CD8-positive, alpha-beta memory T cell (primary cell): Measurements from ENCODE around the gene CNGA2. TPM values are rescaled to one million over a fixed set of nuclear protein-coding genes. Genes with fewer than 3 reads are reported as not detected.

ENCODE experiments used
- CTCF ChIA-PET: fragments of 350-600 bp; sonication (Branson Sonifier 250); formaldehyde crosslinking; loops from one replicate; lab custom pipeline; 2021; ENCODE audit warnings: antibody characterized with exemption; lab: Charles Lee
- POLR2A ChIA-PET: fragments of 350-600 bp; sonication (Branson Sonifier 250); formaldehyde crosslinking; loops from one replicate; lab custom pipeline; 2021; ENCODE audit warnings: antibody characterized with exemption; lab: Charles Lee
- DNase-seq, 5 donors: peaks; one replicate each; pipeline versions ENCODE4 v3.0.0 to v3.0.0-alpha.2; 2020 to 2022; ENCODE audit warnings: mixed read lengths in 1 of 5
- H3K27ac ChIP-seq: one replicate; pipeline ENCODE4 v1.7.0; 2013; ENCODE audit warnings: low read depth, mild to moderate bottlenecking, low read length, moderate library complexity
- H3K27me3 ChIP-seq: 2 replicates; pipeline ENCODE4 v1.7.0; 2013; ENCODE audit warnings: low read length, mild to moderate bottlenecking; ENCODE audit not compliant: insufficient read depth, poor library complexity, severe bottlenecking
- H3K36me3 ChIP-seq: 2 replicates; pipeline ENCODE4 v1.7.0; 2013; ENCODE audit warnings: mild to moderate bottlenecking, low read length, moderate library complexity; ENCODE audit not compliant: insufficient read depth
- H3K4me1 ChIP-seq: 2 replicates; pipeline ENCODE4 v1.7.0; 2013; ENCODE audit warnings: mild to moderate bottlenecking, low read length, moderate library complexity; ENCODE audit not compliant: insufficient read depth
- H3K4me3 ChIP-seq: 2 replicates; pipeline ENCODE4 v1.7.0; 2013; ENCODE audit warnings: mild to moderate bottlenecking, low read length
- H3K9me3 ChIP-seq: 2 replicates; pipeline ENCODE4 v1.7.0; 2013; ENCODE audit warnings: mild to moderate bottlenecking, low read length
- H3K27ac Mint-ChIP-seq, 8 donors: one replicate each; pipeline ENCODE4 v1.8.0; 2020 to 2021; ENCODE audit warnings: mixed read lengths in 8 of 8, mild to moderate bottlenecking in 6 of 8, inconsistent platforms in 3 of 8, moderate library complexity in 3 of 8
- H3K27me3 Mint-ChIP-seq, 2 donors: one replicate each; pipeline ENCODE4 v1.8.0; 2020 to 2021; ENCODE audit warnings: mixed read lengths in 2 of 2, mild to moderate bottlenecking in 1 of 2, moderate library complexity in 1 of 2
- H3K36me3 Mint-ChIP-seq, 3 donors: one replicate each; pipeline ENCODE4 v1.8.0; 2020 to 2021; ENCODE audit warnings: mixed read lengths in 3 of 3, inconsistent platforms in 1 of 3, mild to moderate bottlenecking in 1 of 3
- H3K4me1 Mint-ChIP-seq, 3 donors: one replicate each; pipeline ENCODE4 v1.8.0; 2020 to 2021; ENCODE audit warnings: mixed read lengths in 3 of 3, inconsistent platforms in 1 of 3, mild to moderate bottlenecking in 1 of 3
- H3K4me3 Mint-ChIP-seq, 7 donors: one replicate each; pipeline ENCODE4 v1.8.0; 2020 to 2021; ENCODE audit warnings: mixed read lengths in 7 of 7, mild to moderate bottlenecking in 6 of 7, moderate library complexity in 4 of 7, inconsistent platforms in 2 of 7
- H3K9me3 Mint-ChIP-seq, 5 donors: one replicate each; pipeline ENCODE4 v1.8.0; 2020 to 2022; ENCODE audit warnings: mixed read lengths in 5 of 5, mild to moderate bottlenecking in 3 of 5, moderate library complexity in 2 of 5, inconsistent platforms in 1 of 5
- polyA plus RNA-seq: library from polyadenylated mRNA; unstranded; fragments of 300-500 nt; fragmentation: Illumina TruSeq; gene quantifications from one replicate; pipeline ENCODE4 v1.2.3, GENCODE V29; 2021
- total RNA-seq, 2 experiments: library from RNA; stranded (reverse); gene quantifications; one replicate each; pipeline ENCODE4 v1.2.3, GENCODE V29; 2021

Gene CNGA2
- total and polyA plus RNA-seq, 3 experiments from 2014 or later, result not detected

DNA sequence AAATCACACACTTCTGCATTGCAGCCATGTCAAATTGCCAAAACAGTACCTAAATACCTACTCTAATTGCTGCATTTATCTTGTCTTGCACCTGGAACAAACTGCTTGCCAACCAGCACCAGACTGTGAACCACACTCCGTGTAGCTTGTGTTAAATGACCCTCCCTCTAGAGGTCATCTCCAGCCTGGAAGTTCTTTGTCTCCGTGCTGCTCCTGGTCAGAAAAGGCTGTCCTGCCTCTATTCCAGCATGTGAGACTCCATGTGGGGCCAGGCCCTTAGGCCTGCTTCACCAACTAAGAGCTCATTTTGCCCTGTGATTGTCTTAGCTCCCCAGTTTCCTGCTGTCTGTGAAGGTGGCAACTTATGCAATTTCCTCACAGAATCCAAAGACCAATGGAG, 28.3 kb downstream of the CNGA2 start:
- ChIA-PET POLR2A (no interaction called here), CTCF (no interaction called here)
- no peaks in the 10 kb centered on the region for H3K36me3 ChIP-seq
- no peaks in the 10 kb centered on the region for H3K9me3 ChIP-seq
- Mint-ChIP-seq H3K4me3 (no peak overlapping the region), H3K27me3 (peaks cover 6 to 9% of the 10 kb centered on the region in 2 donors), H3K9me3 (peaks cover 0 to 2% (median 0%) of the 10 kb centered on the region in 5 donors), H3K36me3 (no peaks in the 10 kb centered on the region), H3K27ac (no peak overlapping the region), H3K4me1 (no peaks in the 10 kb centered on the region)
- no peaks in the 10 kb centered on the region for H3K4me1 ChIP-seq
- H3K27ac ChIP-seq, result no peak overlapping the region
- no peaks in the 10 kb centered on the region for H3K27me3 ChIP-seq
- DNase-seq, result no peak
- H3K4me3 ChIP-seq, result no peak overlapping the region

DNA sequence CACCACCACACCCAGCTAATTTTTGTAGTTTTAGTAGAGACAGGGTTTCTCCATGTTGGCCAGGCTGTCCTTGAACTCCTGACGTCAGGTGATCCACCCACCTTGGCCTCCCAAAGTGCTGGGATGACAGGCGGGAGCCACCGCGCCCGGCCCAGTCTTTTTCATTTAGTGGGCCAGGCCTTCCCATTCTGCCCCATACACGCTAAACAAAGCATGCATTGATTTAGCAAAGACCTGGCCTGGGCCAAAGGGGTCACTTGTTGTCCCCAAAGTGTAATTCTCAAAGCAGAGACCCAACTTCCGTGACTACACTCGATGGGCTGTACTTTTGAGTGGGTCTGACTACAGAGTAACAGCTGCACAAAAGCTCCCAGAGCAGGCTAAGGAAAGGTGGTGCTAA, 29.2 kb downstream of the CNGA2 start:
- H3K4me1 ChIP-seq, result no peaks in the 10 kb centered on the region
- no peaks in the 10 kb centered on the region for H3K36me3 Mint-ChIP-seq
- peaks cover 6 to 9% of the 10 kb centered on the region in 2 donors for H3K27me3 Mint-ChIP-seq
- no peaks in the 10 kb centered on the region for H3K36me3 ChIP-seq
- POLR2A ChIA-PET, result no interaction called here
- no peak for DNase-seq
- no peaks in the 10 kb centered on the region for H3K9me3 ChIP-seq
- no peak overlapping the region for H3K4me3 ChIP-seq
- no peaks in the 10 kb centered on the region for H3K27me3 ChIP-seq
- no peak overlapping the region for H3K27ac ChIP-seq
- no peak overlapping the region for H3K27ac Mint-ChIP-seq
- no peak overlapping the region for H3K4me3 Mint-ChIP-seq
- CTCF ChIA-PET, result no interaction called here
- H3K9me3 Mint-ChIP-seq, result peaks cover 0 to 2% (median 0%) of the 10 kb centered on the region in 5 donors
- no peaks in the 10 kb centered on the region for H3K4me1 Mint-ChIP-seq

DNA sequence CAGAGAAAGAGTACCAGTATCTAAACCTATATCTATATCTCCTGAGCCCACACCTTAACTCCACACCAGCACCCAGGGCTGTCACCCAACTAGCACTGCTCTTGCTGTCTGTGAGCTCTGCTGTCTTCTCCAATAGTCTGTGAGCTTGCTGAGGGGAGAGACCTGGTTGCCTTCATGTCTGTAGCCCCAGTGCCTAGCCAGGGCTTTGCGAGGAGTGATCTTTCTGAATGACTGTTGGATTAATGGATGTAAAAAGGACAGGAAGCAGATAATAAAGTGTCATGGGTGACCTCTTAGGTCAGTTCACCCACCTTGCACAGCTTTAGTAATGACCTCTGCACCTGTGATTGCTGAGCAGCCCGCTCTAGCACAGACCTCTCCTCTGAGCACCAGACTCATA, 30.5 kb downstream of the CNGA2 start:
- ChIA-PET CTCF (no interaction called here), POLR2A (no interaction called here)
- no peaks in the 10 kb centered on the region for H3K4me1 Mint-ChIP-seq
- no peak overlapping the region for H3K27ac Mint-ChIP-seq
- H3K4me3 Mint-ChIP-seq, result no peak overlapping the region
- H3K27me3 Mint-ChIP-seq, result peaks cover 6 to 9% of the 10 kb centered on the region in 2 donors
- no peak overlapping the region for H3K4me3 ChIP-seq
- DNase-seq, result no peak
- no peaks in the 10 kb centered on the region for H3K9me3 ChIP-seq
- H3K27me3 ChIP-seq, result no peaks in the 10 kb centered on the region
- H3K4me1 ChIP-seq, result no peaks in the 10 kb centered on the region
- H3K36me3 Mint-ChIP-seq, result no peaks in the 10 kb centered on the region
- H3K36me3 ChIP-seq, result no peaks in the 10 kb centered on the region
- H3K27ac ChIP-seq, result no peak overlapping the region
- H3K9me3 Mint-ChIP-seq, result peaks cover 0 to 2% (median 0%) of the 10 kb centered on the region in 5 donors

DNA sequence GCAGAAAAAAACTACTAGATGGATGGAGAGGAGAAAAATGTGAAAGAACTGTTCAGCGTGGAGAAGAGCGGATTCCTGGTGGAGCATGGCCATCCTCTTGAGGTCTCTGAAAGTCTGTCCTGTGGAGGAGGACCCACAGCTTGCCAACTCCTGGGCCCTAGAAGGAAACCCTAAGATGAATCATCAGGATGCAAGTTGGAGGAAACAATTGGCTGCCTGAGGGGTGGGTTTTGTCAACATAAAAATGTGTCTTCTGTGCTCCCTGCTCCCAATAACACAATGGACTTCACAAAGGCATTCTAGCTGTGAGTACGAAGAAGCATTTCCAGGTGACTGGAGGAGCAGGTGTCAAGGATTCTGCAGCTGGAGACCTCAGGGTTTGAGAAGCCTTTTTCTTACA, 37.2 kb downstream of the CNGA2 start:
- Histone ChIP-seq H3K4me1 (no peaks in the 10 kb centered on the region), H3K27ac (no peak overlapping the region), H3K9me3 (no peaks in the 10 kb centered on the region), H3K4me3 (no peak overlapping the region), H3K27me3 (no peaks in the 10 kb centered on the region), H3K36me3 (no peaks in the 10 kb centered on the region)
- DNase-seq, result no peak
- no peaks in the 10 kb centered on the region for H3K4me1 Mint-ChIP-seq
- no peaks in the 10 kb centered on the region for H3K36me3 Mint-ChIP-seq
- H3K9me3 Mint-ChIP-seq, result peaks cover 0 to 2% (median 0%) of the 10 kb centered on the region in 5 donors
- CTCF ChIA-PET, result no interaction called here
- H3K27ac Mint-ChIP-seq, result no peak overlapping the region
- POLR2A ChIA-PET, result no interaction called here
- no peak overlapping the region for H3K4me3 Mint-ChIP-seq
- H3K27me3 Mint-ChIP-seq, result peaks cover 0 to 7% of the 10 kb centered on the region in 2 donors

DNA sequence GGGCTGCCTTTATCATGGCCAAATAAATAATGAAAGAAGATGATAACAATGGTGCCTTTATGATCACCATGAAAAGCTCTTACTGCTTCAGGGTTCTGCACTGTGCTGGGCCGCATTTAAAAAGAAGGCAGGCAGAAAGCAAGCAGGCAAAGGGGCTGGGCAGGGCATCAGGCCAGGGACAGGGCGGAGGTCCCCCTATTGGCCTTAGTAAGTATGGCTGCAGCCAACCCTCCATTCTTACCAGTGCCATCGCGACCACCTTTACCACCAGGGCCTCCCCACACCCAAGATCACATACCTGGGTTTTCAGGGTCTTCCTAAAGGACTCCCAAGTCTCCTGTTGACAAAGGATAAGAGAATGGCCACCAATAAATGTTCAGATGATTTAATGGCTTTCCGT, 38.9 kb downstream of the CNGA2 start:
- no peaks in the 10 kb centered on the region for H3K36me3 ChIP-seq
- no peaks in the 10 kb centered on the region for H3K36me3 Mint-ChIP-seq
- H3K27me3 ChIP-seq, result no peaks in the 10 kb centered on the region
- H3K4me1 ChIP-seq, result no peaks in the 10 kb centered on the region
- ChIA-PET POLR2A (no interaction called here), CTCF (no interaction called here)
- no peak for DNase-seq
- H3K27ac Mint-ChIP-seq, result no peak overlapping the region
- no peak overlapping the region for H3K4me3 ChIP-seq
- H3K27ac ChIP-seq, result no peak overlapping the region
- H3K4me1 Mint-ChIP-seq, result no peaks in the 10 kb centered on the region
- H3K9me3 Mint-ChIP-seq, result no peaks in the 10 kb centered on the region
- H3K27me3 Mint-ChIP-seq, result peaks cover 0 to 3% of the 10 kb centered on the region in 2 donors
- no peak overlapping the region for H3K4me3 Mint-ChIP-seq
- H3K9me3 ChIP-seq, result no peaks in the 10 kb centered on the region

DNA sequence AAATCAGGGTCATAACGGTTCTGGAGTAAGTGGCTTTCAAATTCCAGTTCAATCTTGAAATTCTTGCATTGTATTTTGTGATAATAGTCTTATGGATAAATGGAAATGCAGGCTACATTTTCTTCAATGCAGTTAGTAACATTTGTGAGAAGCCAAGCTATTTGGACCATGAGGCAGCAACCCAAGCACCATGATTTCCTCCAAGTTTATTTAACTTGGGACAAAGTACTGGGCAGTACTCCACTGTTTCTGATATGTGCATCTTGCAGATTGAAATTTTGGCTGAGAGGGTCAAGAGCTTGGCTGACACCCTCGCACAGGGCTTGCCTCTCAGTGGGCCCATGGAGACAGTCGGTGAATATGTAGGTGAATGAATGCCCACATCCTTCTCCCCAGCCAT, 39.9 kb downstream of the CNGA2 start:
- no peak overlapping the region for H3K27ac Mint-ChIP-seq
- DNase-seq, result no peak
- H3K36me3 ChIP-seq, result no peaks in the 10 kb centered on the region
- no peaks in the 10 kb centered on the region for H3K4me1 ChIP-seq
- H3K4me3 ChIP-seq, result no peak overlapping the region
- peaks cover 0 to 3% of the 10 kb centered on the region in 2 donors for H3K27me3 Mint-ChIP-seq
- no peaks in the 10 kb centered on the region for H3K9me3 Mint-ChIP-seq
- H3K9me3 ChIP-seq, result no peaks in the 10 kb centered on the region
- no peaks in the 10 kb centered on the region for H3K36me3 Mint-ChIP-seq
- ChIA-PET POLR2A (no interaction called here), CTCF (no interaction called here)
- no peaks in the 10 kb centered on the region for H3K27me3 ChIP-seq
- no peak overlapping the region for H3K4me3 Mint-ChIP-seq
- no peak overlapping the region for H3K27ac ChIP-seq
- no peaks in the 10 kb centered on the region for H3K4me1 Mint-ChIP-seq

DNA sequence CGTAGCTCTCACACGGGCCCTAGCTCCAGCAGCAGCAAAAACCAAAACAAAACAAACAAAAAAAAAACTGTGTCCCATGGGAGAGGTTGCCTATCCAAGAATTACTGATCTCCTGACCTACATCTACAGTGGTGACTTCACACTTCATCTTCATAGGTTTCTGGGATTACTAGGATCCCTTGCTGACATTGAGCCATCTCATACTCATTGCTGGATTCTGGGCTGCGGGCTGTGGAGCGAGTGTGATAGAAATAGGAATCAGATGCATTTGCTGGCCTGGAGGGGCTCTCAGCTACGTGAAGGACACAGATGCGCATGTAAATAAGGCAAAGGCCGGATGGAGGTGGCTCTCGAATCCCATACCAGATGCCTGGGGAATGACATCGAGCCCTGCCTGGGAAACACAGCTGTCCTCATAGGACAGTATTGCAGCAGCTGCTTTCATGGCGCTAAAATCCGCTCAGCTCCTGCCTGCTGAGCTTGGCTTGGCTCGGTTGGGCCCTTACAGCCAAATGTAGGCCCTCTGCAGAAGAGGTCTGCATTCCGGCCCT, 41.7 kb downstream of the CNGA2 start:
- no peak overlapping the region for H3K27ac Mint-ChIP-seq
- peaks cover 0 to 2% of the 10 kb centered on the region in 2 donors for H3K27me3 Mint-ChIP-seq
- no peaks in the 10 kb centered on the region for H3K9me3 ChIP-seq
- H3K36me3 Mint-ChIP-seq, result no peaks in the 10 kb centered on the region
- H3K4me3 ChIP-seq, result no peak overlapping the region
- H3K9me3 Mint-ChIP-seq, result no peaks in the 10 kb centered on the region
- no peak overlapping the region for H3K4me3 Mint-ChIP-seq
- ChIA-PET POLR2A (no interaction called here), CTCF (no interaction called here)
- no peaks in the 10 kb centered on the region for H3K4me1 ChIP-seq
- H3K27ac ChIP-seq, result no peak overlapping the region
- no peaks in the 10 kb centered on the region for H3K27me3 ChIP-seq
- H3K36me3 ChIP-seq, result no peaks in the 10 kb centered on the region
- H3K4me1 Mint-ChIP-seq, result no peaks in the 10 kb centered on the region
- no peak for DNase-seq

DNA sequence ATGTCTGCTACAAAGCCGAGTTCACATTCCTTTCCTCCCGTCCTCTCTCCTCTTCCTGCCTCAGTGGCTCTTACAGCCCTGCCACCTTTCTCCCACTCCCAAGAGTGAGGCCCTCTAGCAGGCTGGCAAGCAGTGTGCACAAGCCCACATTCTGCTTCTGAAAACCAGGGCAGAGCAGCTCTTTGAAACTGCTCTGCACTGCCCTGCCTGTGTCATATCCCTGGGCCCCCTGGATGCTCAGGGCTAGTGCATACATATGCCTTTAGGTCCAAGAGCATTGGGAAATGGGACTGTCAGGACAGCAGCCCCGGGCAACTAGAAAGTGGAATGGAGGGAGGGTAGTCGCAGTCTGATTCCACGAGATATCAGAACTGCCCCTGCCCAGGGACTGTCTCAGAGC, 42.4 kb downstream of the CNGA2 start:
- no peaks in the 10 kb centered on the region for H3K36me3 Mint-ChIP-seq
- CTCF ChIA-PET, result no interaction called here
- H3K9me3 Mint-ChIP-seq, result no peaks in the 10 kb centered on the region
- no peak overlapping the region for H3K4me3 ChIP-seq
- H3K4me1 Mint-ChIP-seq, result no peaks in the 10 kb centered on the region
- H3K4me3 Mint-ChIP-seq, result no peak overlapping the region
- peaks cover 0 to 2% of the 10 kb centered on the region in 2 donors for H3K27me3 Mint-ChIP-seq
- no peak for DNase-seq
- H3K27me3 ChIP-seq, result no peaks in the 10 kb centered on the region
- no peak overlapping the region for H3K27ac Mint-ChIP-seq
- no peaks in the 10 kb centered on the region for H3K4me1 ChIP-seq
- no peak overlapping the region for H3K27ac ChIP-seq
- POLR2A ChIA-PET, result no interaction called here
- no peaks in the 10 kb centered on the region for H3K36me3 ChIP-seq
- H3K9me3 ChIP-seq, result no peaks in the 10 kb centered on the region

DNA sequence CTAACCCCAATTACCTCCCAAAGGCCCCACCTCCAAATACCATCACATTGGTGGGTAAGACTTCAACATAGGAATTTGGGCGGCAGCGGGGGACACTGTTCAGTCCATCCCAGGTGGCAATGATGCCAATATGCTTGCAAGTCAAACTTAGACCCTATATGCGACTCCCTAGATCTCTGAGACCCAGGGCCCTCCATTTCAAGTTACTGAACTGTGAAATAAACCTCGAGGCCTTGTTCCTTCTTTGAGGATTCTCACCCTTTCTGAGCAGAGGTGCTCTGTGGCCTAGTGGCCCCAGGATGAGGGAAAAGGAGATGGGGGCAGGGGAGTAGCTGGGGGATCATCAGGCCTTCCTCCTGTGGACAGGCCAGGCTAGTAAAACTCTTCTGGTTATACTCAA, 44.7 kb downstream of the CNGA2 start:
- Histone ChIP-seq H3K27me3 (no peaks in the 10 kb centered on the region), H3K36me3 (no peaks in the 10 kb centered on the region), H3K9me3 (no peaks in the 10 kb centered on the region), H3K4me1 (no peaks in the 10 kb centered on the region), H3K27ac (no peak overlapping the region), H3K4me3 (no peak overlapping the region)
- ChIA-PET CTCF (no interaction called here), POLR2A (no interaction called here)
- H3K9me3 Mint-ChIP-seq, result no peaks in the 10 kb centered on the region
- H3K27ac Mint-ChIP-seq, result no peak overlapping the region
- H3K36me3 Mint-ChIP-seq, result no peaks in the 10 kb centered on the region
- no peak for DNase-seq
- H3K4me3 Mint-ChIP-seq, result no peak overlapping the region
- no peaks in the 10 kb centered on the region for H3K27me3 Mint-ChIP-seq
- no peaks in the 10 kb centered on the region for H3K4me1 Mint-ChIP-seq
